ENCODE measurements around the gene MRGPRE.

MRGPRE gene

DNA sequence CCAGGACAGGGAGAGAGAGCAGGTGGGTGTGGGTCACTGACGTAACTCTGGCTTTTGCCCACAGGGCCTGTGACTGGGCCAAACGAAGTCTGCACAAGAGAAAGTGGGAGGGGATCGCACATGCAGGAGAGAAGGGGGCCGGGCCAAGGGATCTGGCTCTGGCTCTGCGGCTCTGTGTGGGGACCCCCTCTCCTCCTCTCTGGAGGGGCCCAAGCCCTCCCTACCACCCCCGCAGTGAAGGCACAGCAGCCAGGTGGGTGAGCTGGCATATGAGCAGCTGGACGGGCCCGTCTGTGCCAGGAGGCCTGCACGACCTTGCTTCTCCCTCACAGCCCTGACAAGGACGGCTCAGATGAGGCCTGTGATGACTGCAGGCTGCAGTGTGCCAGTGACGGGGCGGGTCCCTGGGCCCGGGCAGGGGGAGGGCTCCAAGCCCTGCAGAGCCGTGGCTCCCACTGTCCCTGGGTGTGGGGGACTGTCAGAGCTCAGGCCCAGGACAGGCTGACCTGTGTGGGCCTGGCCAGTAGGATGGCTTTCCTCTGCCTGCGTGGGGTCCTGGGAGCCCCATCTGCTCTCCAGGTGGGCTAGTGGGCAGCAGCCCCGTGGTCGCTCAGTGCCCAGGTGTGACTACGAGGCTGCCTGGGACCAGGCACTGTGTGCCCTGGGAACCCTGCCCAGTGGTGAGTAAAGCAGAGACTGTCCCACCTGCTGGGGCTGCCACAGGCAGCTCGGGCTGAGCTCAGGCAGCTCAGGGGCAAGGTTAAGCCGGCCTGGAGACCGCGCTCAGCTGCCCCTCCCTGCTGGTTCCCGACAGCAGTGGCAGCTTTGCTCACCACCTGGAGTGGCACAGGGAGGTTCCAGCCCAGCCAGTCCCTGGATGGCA is 35.8 kb downstream of the MRGPRE start:
- DNase-seq (ENCODE audit: low read depth, low spot score): no peak

DNA sequence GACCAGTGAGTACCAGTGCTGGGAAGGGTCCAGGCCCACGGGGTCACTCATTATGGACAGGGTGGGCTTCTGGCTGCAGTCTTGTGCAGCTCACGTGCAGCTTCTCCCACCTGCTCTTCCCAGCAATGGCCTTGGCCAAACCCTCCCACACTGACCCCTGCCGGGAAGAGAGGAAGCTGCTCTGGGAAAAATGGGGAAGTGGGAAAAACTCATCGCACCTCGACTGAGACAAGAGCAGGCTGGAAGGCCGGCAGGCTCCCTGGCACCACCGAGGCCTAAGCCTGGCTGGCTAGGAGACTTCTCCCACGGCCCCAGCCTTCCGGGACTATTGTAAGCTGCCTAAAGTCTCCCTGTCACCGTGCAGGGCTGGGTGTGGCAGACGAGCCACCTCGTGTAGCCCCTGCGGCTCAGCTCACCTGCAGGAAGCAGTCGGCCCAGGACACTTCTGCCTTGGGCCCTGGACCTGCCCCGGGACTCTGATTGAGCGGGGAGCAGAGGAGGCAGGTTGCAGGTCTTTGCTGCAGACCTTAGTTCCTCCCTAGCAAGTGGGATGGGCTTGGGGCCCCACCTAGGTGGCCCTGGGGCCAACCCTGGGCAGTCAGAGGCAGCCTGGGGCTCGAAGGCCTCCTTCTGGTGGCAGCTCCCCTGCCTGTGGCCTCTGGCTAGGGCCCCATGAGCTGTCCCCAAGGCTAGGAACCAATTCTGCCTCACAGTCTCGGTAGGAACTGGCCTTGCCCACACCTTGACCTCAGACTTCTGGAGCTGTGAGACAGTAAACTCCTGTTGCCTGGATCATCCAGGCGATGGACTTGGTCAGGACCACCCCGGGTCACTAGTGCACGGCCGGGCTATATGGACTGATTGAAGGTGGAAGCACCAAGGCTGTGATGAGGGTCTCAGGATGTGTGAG is 36.7 kb downstream of the MRGPRE start:
- DNase-seq (ENCODE audit: low read depth, low spot score): no peak

DNA sequence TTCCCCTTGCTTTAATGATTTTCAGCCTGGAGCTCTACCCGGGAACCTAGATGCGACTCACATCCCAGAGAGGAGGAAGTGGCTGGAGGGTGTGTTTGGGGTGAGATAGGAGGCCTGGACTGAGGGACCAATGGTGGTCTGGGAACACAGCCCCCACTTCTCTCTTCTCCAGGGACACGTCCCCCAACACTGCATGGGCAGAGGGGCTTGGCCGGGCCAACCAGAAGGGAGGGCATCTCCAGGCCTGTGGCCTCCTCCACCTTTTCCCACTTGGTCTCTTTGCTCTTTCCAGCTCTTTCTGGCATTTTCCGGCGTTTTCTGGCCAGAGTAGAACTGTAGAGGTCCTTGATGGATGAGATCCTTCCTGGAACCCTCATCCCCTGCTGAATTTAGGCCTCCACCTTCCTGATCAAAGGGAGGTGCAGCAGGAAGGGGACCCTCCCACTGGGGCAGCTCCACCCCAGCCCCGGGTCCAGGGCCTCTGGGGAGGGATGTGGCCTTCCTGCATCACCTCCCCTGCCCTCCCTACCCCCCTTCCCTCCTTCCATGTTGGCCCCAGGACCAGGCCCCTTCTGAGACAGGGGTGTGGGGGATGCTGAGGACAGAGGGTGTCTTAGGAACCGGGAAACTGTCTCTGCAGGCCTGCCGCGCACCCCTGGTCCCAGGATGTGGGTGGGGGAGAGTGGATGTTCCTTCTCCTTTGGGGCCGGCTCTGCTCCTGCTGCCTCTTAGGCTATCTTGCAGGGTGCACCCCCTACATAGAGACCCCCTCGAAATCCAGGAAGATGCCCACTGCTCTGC is 38.0 kb downstream of the MRGPRE start:
- no peak for DNase-seq (ENCODE audit: low read depth, low spot score)

DNA sequence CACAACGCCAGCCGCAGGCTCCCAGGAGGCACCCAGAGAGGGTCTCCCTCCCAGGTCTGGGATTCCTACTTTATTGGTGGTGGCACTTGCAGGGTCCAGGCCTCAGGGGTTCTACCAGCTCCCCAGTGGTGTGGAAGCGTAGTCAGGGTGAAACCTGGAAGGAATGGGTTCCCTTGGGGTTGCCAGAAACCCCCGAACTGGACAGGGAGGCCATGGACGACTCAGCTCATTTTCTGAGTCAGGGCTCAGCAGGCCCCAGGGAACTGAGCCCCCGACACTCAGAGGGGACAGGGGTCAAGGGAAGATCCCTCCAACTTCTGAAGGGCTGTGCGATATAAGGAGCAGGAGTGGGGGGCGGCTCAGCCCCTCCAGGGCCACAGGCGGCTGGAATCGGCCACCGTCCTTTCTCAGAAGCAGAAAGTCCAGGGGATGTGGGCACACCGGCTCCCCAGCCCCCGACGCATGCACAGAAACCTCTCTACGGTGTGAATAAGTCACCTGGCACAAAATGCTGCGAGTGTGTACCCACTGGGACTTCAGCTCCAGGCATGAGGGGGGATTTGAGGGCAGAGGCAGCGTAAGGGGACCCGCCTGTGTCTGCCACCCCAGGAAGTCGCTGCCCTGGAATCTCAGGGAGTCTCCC is 38.7 kb downstream of the MRGPRE start:
- DNase-seq (ENCODE audit: low read depth, low spot score): no peak

- DNase-seq (ENCODE audit: low read depth, low spot score): no peak
Measured at GRCh38 chr11:3192511-3193372, 39.5 kb downstream of the MRGPRE start.

- DNase-seq (ENCODE audit: low read depth, low spot score): no peak
Measured at GRCh38 chr11:3191586-3192324, 40.5 kb downstream of the MRGPRE start.

GRCh38 chr11:3190600-3190999 is 41.6 kb downstream of the MRGPRE start:
- no peak for DNase-seq (ENCODE audit: low read depth, low spot score)

GRCh38 chr11:3189886-3190583 is 42.2 kb downstream of the MRGPRE start:
- DNase-seq (ENCODE audit: low read depth, low spot score): no peak

DNA sequence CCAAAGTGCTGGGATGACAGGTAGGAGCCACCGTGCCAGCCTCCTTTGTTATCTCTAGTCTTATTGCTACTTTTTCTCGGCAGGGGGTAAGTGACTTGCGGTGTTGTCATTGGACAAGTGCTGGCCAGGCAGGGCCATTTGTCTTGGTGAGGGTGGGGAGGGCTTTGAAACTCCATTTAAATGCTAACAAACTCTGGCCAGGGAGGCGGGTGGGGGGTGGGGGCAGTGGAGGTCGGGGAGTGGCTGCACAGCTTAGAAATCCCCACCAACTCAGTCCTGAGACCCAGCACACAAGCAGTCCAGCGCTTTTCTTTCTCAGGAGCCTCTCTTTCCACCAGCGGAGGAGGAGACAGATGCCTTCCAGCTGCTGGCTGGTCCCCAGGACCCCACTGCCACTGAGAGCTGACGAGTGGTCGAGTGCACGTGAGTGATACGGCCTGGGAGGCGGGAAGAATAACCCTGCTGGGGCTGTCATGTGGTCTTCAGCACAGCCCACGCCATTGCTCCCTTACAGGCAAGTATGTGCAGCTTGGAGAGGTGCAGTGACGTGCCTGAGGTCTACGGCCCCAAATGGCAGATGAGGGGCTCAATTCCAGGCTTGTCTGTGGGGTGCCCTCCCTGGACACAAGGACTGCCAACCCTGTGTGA is 42.9 kb downstream of the MRGPRE start:
- DNase-seq (ENCODE audit: low read depth, low spot score): no peak

GRCh38 chr11:3188496-3189195 is 43.6 kb downstream of the MRGPRE start:
- no peak for DNase-seq (ENCODE audit: low read depth, low spot score)

DNA sequence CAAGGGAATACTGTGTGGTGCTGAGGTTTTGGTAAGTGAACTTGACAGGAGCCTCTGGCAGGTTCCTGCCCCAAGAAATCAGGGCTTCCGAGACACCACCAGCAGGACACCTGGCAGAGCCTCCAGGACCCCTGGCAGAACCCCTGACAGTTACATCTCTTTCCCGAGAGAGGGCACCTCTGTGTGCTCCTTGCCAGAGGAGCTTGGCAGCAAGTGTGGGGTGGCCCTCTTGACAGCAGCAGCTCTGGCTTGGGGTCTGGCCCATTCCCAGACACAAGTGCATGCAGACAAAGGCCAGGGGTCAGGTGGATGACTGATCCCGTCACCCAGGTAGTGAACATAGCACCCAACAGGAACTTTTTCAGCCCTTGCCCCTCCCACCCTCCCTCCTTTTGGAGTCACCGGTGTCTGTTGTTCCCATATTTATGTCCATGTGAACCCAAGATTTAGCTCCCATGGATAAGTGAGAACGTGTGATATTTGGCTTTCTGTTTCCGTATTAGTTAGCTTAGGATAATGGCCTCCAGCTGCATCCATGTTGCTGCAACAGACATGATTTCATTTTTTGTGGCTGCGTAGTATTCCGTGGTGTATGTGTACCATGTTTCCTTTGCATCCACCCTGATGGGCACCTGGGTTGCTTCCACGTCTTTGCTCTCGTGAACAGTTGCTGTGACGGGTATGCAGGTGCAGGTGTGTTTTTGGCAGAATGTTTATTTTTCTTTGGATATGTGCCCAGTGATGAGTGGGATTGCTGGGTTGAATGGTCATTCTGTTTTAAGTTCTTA is 45.9 kb downstream of the MRGPRE start:
- no peak for DNase-seq (ENCODE audit: low read depth, low spot score)

GRCh38 chr11:3184732-3185347 is 47.4 kb downstream of the MRGPRE start:
- DNase-seq (ENCODE audit: low read depth, low spot score): no peak

DNA sequence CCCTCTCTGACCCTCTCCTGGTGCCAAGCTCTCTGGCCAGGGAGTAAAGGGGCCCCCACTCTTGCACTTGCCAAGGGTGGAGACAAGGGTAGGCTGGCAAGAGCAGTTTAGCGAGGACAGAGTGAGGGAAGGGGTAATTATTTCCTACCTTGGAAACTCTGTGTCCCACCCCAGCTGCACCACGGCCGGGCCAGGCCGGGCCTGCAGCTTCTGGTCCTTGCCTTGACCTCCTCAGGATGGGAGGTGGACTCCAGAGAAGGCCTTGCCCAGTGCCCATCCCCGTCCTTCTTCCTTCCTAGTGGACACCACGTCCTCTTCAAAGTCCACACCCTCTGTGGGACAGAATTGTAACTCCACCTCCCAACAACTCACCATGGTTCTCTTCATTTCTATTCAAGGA is 48.7 kb downstream of the MRGPRE start:
- DNase-seq (ENCODE audit: low read depth, low spot score): no peak

DNA sequence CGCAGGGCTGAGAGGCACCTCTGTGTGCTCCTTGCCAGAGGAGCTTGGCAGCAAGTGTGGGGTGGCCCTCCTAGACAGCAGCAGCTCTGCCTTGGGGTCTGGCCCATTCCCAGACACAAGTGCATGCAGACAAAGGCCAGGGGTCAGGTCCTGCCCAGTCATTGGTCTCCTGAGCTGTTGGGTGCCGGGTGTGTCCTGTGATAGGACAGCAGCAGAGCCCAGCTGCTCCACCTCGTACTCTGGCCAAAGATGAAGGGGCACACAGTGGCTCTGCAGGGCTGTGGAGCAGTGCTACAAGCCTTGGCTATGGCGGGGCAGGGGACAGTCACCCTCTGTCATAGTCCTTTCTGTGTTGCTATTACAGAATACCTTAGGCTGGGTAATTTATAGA is 49.8 kb downstream of the MRGPRE start:
- DNase-seq (ENCODE audit: low read depth, low spot score): no peak

- DNase-seq (ENCODE audit: low read depth, low spot score): no peak
Measured at GRCh38 chr11:3181725-3182461, 50.3 kb downstream of the MRGPRE start.

DNA sequence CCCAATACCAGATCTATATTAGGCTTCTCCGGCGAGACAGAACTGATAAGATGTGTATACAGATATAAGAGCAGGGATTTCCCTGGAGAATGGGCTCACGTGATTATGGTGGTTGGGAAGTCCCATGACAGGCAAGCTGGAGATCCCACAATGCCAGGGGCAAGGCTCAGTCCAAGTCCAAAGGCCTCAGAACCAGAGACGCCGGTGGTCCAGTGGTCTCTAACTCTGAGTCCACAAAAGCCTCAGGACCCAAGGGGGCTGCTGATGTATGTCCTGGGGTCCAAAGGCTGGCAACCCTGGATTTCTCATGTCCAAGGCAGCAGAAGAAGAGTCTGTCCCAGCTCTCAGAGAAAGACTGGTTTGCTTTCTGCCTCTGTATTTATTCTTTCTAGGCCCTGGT is 51.3 kb downstream of the MRGPRE start:
- no peak for DNase-seq (ENCODE audit: low read depth, low spot score)
